BJ (cell line): ENCODE data around the gene QRFP. TPM values are rescaled to one million over a fixed set of nuclear protein-coding genes. Genes with fewer than 3 reads are reported as not detected.
"Not testable (repeated sequence)": the region's sequence is repeated elsewhere in the genome, so short reads cannot be mapped to it uniquely, and the experiment has no call there.

Experiments used
- CTCF ChIA-PET: fragments of 350-600 bp; formaldehyde crosslinking; extraction: SDS; loops from one replicate; lab custom pipeline; 2021; ENCODE audit warnings: antibody characterized with exemption, inconsistent platforms; lab: Yijun Ruan, JAX
- POLR2A ChIA-PET: fragments of 300-600 bp; sonication (Branson Sonifier 250); formaldehyde crosslinking; extraction: SDS; loops from one replicate; lab custom pipeline; 2021; ENCODE audit warnings: antibody characterized with exemption; lab: Charles Lee
- DNase-seq: peaks from one replicate; pipeline ENCODE4 v3.0.0-alpha.2; 2011; ENCODE audit warnings: low read depth
- H3K27me3 ChIP-seq: 2 replicates; pipeline ENCODE4 v1.6.0; 2011; ENCODE audit warnings: low read length; ENCODE audit not compliant: control insufficient read depth, insufficient read depth
- H3K36me3 ChIP-seq: 2 replicates; pipeline ENCODE4 v1.5.1; 2011; ENCODE audit warnings: low read length; ENCODE audit not compliant: control insufficient read depth, insufficient read depth
- H3K4me3 ChIP-seq: 2 replicates; pipeline ENCODE4 v1.5.1; 2011; ENCODE audit warnings: low read depth, mild to moderate bottlenecking, control low read depth, low read length
- polyA plus RNA-seq: library from polyadenylated mRNA; depleted of rRNA; stranded (reverse); fragments of >200 nt; gene quantifications from 2 replicates; pipeline ENCODE4 v1.2.3, GENCODE V29; 2011
- TF ChIP-seq, protein P1 (sequence below): IDR thresholded peaks from 2 replicates; pipeline ENCODE4 v1.5.1; 2011; ENCODE audit warnings: low read depth, mild to moderate bottlenecking, control low read depth, inconsistent platforms, low read length, moderate library complexity; ENCODE audit not compliant: insufficient read depth

QRFP gene
- polyA plus RNA-seq, 1 experiment, result not detected

DNA sequence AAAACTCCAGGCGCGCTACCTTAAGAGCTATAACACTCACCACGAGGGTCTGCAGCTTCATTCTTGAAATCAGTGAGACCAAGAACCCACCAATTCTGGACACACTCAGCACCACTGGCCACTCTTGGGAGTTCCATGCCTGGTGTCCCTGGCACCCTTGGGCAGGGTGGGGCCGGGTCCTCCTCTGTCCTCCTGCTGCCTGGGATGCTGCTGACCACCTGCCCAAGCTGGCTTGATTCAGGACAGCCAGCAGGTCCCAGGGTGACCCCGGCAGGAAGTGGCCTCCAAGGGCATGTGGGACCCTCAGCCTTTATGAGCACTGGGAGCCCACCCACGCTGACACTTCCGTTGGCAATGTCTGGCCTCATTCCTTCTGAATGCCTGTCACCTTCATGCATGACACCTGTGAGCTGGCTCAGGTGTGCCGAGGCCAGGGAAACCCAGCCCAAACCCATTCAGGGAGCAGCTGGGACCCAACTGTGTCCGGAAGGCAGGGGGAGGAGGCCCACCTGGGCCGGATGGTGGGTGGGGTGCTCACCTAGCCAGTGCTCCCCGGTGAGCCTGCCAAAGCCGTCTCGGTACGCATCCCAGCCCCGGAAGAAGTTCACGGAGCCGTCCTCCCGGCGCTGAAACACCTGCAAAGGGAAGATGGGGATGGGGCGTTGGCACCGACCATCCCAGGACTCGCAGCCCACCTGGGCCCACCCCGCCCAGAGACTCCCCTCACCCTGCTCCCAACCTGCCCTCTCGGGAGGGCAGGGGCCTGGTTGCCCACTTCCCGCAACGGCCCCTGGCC lies 14.8 kb upstream of the QRFP start:
- H3K4me3 ChIP-seq, result no peak overlapping the region
- ChIA-PET CTCF (no interaction called here), POLR2A (no interaction called here)
- no peaks in the 10 kb centered on the region for H3K36me3 ChIP-seq
- TF ChIP-seq, protein P1, sequence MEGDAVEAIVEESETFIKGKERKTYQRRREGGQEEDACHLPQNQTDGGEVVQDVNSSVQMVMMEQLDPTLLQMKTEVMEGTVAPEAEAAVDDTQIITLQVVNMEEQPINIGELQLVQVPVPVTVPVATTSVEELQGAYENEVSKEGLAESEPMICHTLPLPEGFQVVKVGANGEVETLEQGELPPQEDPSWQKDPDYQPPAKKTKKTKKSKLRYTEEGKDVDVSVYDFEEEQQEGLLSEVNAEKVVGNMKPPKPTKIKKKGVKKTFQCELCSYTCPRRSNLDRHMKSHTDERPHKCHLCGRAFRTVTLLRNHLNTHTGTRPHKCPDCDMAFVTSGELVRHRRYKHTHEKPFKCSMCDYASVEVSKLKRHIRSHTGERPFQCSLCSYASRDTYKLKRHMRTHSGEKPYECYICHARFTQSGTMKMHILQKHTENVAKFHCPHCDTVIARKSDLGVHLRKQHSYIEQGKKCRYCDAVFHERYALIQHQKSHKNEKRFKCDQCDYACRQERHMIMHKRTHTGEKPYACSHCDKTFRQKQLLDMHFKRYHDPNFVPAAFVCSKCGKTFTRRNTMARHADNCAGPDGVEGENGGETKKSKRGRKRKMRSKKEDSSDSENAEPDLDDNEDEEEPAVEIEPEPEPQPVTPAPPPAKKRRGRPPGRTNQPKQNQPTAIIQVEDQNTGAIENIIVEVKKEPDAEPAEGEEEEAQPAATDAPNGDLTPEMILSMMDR, result no peak
- no peak for DNase-seq
- H3K27me3 ChIP-seq, result no peaks in the 10 kb centered on the region

DNA sequence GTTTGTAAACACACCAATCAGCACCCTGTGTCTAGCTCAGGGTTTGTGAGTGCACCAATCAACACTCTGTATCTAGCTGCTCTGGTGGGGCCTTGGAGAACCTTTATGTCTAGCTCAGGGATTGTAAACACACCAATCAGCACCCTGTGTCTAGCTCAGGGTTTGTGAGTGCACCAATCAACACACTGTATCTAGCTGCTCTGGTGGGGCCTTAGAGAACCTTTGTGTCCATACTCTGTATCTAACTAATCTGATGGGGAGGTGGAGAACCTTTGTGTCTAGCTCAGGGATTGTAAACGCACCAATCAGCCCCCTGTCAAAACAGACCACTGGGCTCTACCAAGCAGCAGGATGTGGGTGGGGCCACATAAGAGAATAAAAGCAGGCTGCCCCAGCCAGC lies 14.1 kb upstream of the QRFP start:
- CTCF ChIA-PET, POLR2A ChIA-PET, H3K27me3 ChIP-seq, H3K36me3 ChIP-seq, H3K4me3 ChIP-seq, DNase-seq: not testable (repeated sequence)

DNA sequence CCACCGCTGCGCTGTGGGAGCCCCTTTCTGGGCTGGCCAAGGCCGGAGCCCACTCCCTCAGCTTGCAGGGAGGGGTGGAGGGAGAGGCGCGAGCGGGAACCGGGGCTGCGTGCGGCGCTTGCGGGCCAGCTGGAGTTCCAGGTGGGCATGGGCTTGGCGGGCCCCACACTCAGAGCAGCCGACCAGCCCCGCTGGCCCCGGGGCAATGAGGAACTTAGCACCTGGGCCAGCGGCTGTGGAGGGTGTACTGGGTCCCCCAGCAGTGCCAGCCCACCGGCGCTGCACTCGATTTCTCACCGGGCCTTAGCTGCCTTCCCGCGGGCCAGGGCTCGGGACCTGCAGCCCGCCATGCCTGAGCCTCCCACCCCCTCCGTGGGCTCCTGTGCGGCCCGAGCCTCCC lies 13.4 kb upstream of the QRFP start:
- H3K36me3 ChIP-seq, POLR2A ChIA-PET, DNase-seq, CTCF ChIA-PET, H3K4me3 ChIP-seq, H3K27me3 ChIP-seq: not testable (repeated sequence)

DNA sequence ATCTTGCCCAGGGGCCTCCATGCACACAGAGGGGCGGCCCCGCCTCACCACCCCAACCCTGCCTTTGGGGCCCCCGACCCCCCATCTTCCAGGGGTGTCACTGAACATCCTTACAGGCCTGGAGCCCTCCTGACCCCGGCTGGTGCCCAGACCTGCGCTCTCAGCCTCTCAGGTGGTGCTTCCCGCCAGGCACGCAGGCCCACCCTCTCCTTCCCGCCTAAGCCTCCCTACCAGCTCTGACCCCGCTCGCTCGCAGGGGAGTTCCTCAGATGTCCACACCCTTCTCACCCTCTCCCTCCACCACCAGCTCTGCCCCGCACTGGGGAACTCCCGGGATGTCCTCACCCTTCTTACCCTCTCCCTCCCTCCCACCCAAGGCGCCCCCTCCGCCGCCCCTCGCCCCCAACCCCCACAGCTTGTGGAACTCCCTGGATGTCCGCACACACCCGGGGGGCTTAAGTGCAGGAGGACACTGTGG lies 12.3 kb upstream of the QRFP start:
- CTCF ChIA-PET, result no interaction called here
- H3K4me3 ChIP-seq, result no peak overlapping the region
- POLR2A ChIA-PET, result no interaction called here
- TF ChIP-seq, protein P1, result no peak
- DNase-seq, result no peak
- H3K27me3 ChIP-seq, result no peaks in the 10 kb centered on the region
- H3K36me3 ChIP-seq, result no peaks in the 10 kb centered on the region

DNA sequence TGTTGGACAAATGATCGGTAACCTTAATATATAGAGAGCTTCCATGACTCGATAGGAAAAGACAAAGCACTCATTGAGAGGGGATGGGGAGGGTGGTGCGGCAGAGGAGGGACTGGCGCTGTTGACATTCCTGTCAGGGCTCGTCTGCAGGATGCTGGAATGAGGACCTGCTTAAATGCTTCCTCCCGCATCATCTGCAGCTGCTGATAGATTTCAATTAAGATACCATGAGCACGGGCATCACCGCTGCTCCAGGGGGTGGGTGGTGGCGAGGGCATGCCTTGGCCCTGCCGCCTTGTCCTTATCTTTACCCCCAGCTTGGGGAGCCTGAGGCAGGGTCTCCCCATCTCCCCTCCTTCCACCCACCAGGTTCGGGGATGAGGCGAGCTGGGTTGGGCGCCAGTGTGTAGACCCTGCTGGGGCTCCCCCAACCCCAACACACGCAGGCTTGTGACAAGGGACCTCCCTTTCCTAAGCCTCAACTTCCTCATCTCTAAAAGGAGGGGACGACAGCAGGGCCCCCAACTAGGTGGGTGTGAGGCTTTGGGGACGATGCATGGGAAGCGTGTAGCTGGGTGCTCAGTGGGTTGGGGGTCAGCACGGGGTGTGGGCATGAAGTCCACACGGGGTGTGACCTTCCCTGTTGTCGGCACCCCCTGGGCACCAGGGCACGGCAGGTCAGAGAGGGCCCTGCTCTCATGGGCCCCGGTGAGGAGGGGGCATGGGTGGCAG lies 11.7 kb upstream of the QRFP start:
- TF ChIP-seq, protein P1, result no peak
- ChIA-PET POLR2A (no interaction called here), CTCF (interaction anchor here (1.1 kb wide), 1 partner anchor 138 kb away, joined by 4 read pairs; no protein-coding TSS in a partner anchor)
- Histone ChIP-seq H3K4me3 (no peak overlapping the region), H3K36me3 (no peaks in the 10 kb centered on the region), H3K27me3 (no peaks in the 10 kb centered on the region)
- no peak for DNase-seq

DNA sequence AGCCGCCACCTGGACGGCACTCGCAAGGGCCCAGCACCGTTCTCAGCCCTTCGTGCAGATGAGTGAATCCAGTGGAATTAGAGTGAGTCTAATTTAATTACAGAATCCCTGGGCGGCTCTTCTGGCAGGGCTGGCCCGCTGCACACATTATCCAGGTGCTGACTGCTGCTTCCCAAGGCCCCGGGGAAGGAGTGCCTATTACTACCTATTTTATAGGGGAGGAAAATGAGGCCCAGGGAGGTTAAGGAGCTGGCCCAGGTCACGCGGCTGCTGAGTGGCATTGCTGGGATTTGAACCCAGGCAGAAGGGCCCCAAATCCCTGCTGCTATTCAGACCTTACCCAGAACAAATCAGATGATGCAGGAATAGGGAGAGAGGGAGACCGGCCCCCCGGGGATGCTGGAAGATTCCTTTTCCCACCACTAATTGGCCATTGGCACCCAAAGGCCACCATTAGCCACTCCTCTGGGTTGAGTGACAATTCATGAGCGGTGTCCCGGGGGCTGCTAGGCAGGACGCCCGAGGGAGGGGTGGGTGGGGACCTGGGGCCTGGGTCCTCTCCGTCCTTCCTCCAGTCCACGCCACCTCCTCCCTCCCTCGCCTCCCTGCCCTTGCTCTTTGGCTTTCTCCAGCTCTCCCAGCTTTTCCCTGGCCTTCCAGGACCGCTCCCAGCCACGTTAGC lies 10.3 kb upstream of the QRFP start:
- H3K27me3 ChIP-seq, result no peaks in the 10 kb centered on the region
- CTCF ChIA-PET, result interaction anchor here (1.1 to 1.5 kb wide), 2 partner anchors 92 to 139 kb away, joined by 3 to 4 read pairs; no protein-coding TSS in a partner anchor
- POLR2A ChIA-PET, result no interaction called here
- no peaks in the 10 kb centered on the region for H3K36me3 ChIP-seq
- no peak for DNase-seq
- TF ChIP-seq, protein P1, result no peak
- no peak overlapping the region for H3K4me3 ChIP-seq
